GM19099 (cell line): ENCODE data around the gene STARD5.

ENCODE experiments used
- POLR2A ChIP-seq: IDR thresholded peaks from 3 replicates; pipeline ENCODE4 v1.6.1; 2011; ENCODE audit warnings: low read depth; ENCODE audit not compliant: insufficient read length; ENCODE audit errors: extremely low read depth

Gene STARD5

GRCh38 chr15:81304226-81304625 is 19.7 kb downstream of the STARD5 start:
- no peak for TF ChIP-seq POLR2A

DNA sequence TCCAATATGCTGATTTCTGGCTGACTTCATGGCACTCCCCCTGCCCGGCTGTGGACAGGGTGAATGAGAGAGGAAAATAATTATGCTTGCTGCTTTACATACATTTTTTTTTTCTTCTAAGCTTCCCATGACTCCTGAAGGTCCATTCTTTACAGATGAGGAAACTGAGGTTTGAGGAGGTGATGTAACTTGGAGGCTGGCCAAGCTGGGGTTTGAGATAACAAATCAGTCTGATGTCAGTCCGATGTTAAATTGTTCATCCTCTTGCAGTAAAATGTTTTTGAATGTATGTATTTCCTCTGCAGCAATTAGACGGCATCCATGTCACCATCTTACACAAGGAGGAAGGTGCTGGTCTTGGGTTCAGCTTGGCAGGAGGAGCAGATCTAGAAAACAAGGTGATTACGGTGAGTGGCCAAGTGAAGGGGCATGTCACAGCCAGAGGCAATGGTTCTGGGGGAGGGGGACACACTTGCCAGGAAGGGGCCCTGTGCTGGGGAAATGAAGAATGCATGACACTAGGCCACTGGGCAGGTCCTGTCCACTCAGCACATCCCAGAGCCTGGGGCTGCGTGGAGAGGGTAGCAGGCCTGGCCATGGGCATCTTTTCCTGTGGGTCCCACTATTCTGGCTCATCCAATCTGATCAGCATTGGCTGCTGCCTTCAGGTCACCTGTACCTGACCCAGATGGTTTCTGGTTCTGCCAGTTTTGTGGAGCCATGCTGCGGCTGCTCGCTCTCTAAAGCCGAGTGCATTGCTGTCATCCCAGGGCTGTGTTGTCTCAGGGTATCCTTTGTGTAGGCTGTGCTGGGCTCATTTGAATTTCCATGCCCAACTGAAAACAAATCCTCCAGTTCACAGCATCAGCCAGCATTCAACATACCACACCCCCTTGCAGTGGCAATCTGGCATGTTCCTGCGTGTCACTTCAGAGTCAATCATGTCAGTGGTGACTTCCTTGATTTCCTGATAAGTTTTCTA is 20.4 kb downstream of the STARD5 start:
- no peak for TF ChIP-seq POLR2A

DNA sequence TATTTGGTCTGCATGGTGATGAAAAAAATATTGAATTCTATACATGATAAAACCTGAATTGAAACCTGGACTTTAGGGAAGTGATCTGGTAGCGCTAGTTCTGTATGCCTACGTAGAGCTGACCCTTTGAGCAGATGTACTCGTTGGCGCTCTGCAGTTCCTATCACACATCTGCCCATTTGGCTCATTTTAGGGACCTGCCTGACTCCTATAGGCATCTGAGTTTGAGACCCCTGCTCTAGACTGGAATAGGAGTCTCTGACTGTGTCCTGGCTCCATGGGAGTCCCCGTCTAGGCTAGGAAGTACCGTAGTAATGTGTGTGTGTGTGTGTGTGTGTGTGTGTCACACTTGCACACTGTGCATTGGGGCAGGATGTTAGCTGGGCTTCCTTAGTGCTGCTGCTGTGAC is 21.2 kb downstream of the STARD5 start:
- no peak for TF ChIP-seq POLR2A

- peak; percentile 34 for TF ChIP-seq POLR2A
These were observed 22.0 kb downstream of the STARD5 start for GRCh38 chr15:81301815-81302399.

DNA sequence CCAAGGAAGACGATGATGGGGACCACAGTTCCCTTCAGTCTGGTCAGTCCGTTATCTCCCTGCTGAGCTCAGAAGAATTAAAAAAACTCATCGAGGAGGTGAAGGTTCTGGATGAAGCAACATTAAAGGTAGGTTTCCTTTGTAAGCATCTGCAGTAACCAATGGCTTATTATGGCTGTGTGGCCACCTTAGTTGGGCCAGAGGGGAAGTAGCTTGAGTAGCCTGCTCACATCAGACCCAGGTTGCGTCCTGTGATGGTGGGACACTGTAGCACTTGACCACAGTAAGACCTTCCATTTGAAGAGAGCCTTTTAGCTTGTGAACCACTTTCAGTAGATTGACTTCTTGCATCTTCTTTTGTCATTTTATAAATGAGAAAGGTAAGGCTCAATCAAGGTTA is 22.6 kb downstream of the STARD5 start:
- no peak for TF ChIP-seq POLR2A

- TF ChIP-seq POLR2A, result no peak
These were observed 24.2 kb downstream of the STARD5 start for GRCh38 chr15:81299630-81300273.

DNA sequence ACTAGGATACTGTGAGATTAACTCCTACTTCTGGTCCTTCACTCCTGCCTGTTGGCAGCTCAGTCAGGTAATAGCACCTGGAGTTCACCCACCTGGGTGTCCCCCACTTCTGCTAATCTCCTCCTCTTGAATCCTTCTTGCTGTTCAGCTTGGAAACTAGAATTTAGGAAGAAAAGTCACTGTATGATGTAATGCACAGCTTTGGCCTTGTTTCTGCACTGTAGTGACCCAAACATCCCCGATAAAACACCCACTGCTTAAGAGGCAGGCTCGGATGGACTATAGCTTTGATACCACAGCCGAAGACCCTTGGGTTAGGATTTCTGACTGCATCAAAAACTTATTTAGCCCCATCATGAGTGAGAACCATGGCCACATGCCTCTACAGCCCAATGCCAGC is 24.8 kb downstream of the STARD5 start:
- TF ChIP-seq POLR2A, result no peak

DNA sequence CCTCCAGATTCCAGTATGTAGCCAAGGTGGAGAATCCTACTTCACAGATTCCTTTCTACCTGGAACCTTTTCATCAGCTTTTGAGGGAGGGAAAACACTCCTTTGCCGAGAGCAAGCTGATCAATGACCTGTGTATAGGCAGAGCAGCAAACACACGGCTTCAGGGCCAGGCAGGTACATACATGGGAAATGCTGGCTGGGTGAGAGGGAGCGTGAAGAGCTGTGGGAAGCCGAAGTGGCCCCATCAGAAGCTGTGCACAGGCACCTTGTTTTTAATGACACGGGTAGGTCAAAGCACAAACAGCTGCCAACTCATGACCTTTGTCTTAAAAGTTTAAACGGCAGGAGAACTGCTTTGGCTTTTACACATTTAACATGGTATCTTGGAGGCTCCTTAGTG is 25.3 kb downstream of the STARD5 start:
- no peak for TF ChIP-seq POLR2A

DNA sequence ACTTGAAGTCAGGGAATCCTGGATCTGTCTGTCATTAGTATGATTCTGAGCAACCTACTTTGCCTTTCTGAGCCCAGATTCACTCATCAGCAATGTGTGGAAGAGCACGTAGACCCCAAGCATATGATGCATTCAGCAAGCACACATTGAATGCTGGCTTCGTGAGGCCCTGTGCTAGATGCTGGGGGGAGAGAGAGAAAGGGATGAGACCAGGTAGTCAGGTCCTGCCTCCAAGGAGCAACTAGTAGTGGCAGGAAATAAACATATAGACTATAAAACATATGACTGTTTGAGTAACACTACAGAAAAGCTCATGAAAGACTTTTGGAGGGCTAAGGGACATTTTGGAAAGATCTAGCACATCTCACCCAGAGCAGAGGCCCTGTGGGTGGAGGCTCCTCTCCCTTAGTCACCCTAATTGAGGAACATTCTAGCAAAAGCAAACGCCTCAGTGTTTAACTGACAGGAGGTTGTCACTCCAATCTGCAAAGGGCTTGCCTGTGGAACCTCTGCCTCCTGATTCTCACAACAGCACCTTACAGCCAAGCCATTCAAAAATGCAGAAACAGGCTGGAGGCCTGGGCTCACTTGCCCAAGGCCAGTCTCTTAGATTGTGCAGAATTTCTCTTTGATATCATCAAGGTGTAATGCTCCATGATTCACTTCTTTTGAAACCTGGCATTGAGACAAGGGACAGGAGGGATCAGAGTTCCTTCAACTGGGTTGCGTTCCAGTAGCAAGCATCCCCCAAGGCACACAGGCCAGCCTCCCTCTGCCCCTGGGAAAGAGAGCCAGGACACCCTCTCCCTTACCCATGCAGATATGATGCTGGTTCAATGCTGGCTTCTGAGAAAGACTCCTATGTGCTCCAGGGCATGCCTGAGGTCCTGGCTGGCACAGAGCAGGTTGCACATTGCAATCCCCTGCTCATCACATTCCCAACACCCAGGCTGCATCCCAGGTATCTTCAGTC is 26.1 kb downstream of the STARD5 start:
- no peak for TF ChIP-seq POLR2A

- no peak for TF ChIP-seq POLR2A
These were observed 26.8 kb downstream of the STARD5 start for GRCh38 chr15:81297147-81297572.

- TF ChIP-seq POLR2A, result peak; percentile 62
These were observed 27.3 kb downstream of the STARD5 start for GRCh38 chr15:81296673-81297072.

- TF ChIP-seq POLR2A, result no peak
These were observed 27.8 kb downstream of the STARD5 start for GRCh38 chr15:81296186-81296585.

DNA sequence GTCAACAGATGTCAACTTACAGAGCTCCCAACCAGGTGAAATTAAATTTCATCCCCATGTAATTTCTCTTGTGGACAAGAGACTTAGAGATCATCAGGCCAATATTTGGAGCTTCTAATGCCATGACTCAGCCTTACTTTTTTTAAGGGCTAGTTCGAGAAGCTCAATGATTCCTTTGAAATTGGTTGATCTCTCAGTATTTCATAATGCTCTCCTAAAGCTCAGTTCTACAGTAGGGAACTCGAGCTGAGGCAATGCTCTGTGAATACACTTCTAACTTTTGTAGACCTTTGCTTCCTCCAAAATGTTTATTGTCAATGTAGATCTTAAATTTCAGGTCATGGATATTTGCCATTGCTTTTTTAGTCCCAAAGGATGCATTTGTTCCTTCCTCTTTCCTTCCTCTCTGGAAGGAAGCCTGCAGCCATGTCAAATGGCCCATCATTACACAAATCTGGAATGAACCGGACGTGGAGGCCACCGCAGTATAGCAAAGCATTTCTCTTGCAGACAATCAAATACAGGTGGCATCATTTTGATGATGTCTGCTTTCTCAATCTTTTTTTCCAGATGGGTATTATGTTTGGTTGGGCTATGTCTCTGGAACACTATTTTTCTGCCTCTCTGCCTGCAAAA is 28.3 kb downstream of the STARD5 start:
- no peak for TF ChIP-seq POLR2A

DNA sequence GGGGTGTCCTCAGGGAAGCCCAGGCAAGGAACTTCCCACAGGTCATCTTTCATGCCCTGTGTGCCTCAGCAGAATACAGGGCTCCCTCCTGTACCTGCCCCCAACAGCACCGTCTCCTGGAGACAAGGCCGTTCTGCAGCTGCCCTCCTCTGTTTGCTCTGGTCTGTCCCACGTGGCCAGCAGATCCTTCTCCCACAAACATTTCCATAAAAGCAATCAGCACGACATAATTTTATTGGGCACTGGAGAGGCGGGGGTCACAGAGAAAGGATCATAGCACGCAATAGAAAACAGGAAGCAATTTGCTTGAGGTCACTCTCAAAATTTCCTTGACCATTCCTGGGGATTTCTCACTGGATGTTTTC is 29.4 kb downstream of the STARD5 start:
- TF ChIP-seq POLR2A, result no peak

DNA sequence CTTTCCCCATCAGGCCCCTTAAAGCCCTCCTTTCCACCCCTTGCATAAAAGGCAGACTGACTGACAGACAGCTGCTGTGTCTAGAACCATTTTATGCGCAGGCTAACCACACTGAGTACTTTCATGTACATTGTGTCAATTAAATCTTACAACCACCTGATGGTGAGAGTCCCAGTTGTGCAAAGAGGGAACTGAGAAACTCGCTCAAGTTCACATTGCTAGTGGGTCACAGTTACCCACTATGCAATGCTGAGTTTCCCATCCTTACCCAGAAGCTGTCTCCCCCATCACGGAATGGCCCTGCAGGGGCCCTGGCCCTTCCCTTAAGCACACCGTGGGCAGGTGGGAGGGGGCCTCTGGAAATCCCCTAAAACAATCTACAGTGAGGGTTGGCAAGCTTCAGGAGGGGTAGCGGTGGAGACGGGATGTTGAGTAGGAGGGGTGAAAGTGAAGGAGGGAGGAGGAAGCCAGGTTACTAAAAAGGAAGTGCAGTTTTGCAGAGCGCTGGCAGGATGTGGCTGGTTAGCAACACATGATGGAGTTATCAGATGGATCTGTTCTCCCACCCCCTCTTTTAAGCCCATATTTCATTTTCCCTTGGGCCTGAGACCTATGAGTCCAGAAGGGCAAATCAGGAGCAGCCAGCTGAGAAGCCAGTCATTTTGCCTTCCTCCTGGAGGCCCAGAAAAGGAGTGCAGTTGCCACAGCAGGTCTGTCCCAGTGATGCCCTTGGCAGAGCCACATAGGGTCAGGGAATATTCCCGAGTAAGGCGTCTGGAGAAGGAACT is 30.0 kb downstream of the STARD5 start:
- peak; percentile 48 for TF ChIP-seq POLR2A
